NCI-H1417 treated with DMSO at 0.1 percent for 48 hours (cell line): ENCODE measurements around the gene CCNT2.
"Not testable (repeated sequence)": the region's sequence is repeated elsewhere in the genome, so short reads cannot be mapped to it uniquely, and the experiment has no call there.

Source experiments
- DNase-seq: peaks from one replicate; lab custom pipeline; 2025; lab: John Stamatoyannopoulos, UW

Gene CCNT2

DNA sequence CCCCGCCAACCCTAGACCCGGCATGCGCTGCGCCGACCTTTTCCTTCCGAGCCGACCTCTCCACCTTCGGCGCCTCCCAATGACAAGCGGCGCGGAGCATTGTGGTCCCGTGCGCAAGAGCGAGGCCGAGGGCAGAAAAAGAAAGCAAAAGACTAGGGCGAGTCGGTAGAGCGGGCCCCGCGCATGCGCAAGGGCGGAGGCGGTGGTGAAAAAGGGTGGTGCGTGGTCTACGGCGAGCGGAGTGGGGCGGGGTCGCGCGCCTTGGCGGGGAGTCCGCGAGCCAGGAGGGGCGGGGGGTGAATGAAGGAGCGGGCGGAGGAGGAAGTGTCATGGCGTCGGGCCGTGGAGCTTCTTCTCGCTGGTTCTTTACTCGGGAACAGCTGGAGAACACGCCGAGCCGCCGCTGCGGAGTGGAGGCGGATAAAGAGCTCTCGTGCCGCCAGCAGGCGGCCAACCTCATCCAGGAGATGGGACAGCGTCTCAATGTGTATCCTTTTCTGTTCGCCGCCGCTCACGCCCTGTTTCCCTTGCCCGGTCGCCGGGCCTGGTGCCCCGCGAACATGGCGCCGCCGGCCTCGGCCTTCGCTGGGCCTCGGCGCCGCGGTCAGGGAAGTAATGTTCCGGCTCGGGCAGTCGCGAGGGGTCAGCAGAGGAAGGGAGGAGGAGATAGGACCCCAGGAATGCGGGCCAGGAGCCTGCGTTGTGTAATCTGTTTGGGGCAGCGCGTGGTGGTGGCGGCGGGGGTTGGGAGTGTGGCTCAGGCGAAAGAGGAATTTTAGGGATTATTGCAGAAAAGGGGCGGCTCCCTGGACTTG, at the start of gene CCNT2:
Gene CCNT2 (plus strand): TSS at position 297 of the 815 bp plus-strand sequence. CDS start 33 bp downstream, at position 330.
- DNase-seq = peak; percentile 96

GRCh38 chr2:134869946-134870736, 48.5 kb upstream of the CCNT2 start:
- DNase-seq = no peak

GRCh38 chr2:134873152-134873551, 45.5 kb upstream of the CCNT2 start:
- no peak for DNase-seq

GRCh38 chr2:134875309-134875708, 43.3 kb upstream of the CCNT2 start:
- DNase-seq = no peak

DNA sequence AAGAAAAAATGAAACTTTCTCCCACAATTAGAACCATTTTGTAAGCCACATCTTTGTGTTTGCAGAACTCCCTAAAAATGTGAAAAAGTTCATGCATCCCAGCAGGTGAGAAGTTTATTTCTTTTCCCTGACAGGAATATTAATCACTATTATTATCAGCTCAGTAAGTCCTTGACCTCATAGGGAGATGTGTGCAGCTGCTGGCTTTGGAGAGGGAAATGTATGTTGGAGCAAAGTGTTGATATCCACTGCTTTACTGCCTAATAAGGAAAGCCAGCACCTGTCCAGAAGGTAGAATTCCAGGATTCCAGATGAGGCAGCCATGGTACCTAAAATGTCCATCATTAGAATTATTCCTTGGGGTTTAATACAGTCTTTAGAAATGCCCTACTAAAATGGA, 35.8 kb upstream of the CCNT2 start:
- DNase-seq = no peak

DNA sequence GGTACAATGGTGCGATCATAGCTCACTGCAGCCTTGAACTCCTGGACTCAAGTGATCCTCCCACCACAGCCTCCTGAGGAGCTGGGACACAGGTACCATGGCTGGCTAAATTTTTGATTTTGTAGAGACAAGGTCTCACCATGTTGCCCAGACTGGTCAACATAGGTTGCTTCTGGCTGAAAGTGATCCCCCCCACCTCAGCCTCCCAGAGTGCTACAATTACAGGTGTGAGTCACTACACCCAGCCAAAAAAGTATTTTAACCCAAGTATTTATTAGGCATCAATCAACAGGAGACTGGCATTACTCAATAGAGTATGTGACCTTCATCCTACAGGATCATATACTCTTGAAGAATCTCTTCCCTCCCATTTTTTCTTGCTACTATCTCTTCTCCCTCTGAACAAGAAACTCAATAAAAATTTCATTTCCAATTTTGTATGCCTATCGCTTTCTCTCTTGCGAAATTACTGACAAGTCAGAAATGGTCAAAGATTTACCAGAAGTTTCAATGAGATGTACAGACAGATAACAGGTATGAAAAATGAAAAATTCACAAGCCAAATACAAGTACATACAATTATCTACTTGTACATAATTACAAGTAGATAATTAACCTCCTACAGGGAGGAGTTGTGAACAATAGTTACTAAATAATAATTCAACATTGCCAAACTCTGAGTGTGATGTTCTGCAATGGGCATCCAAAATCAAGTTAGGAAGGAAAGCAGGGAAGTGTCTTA, 34.9 kb upstream of the CCNT2 start:
- no peak for DNase-seq

DNA sequence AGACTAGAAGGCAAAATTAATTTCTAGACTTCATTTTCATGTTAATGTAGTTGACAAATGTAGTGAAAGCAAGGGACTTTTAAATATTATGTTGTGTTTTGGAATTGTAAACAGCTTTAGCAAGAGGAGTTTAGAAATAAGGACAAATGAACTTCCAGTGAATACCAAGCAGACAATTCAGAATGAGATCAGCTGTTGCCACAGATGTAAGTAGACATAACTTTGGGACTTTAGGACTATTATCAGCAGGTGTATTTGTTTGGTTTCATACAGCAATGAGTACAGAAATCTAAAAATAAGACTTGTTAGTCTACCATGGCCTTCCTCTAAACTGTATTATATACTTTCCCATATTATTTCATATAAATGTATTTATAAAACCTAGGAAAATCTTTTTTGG, 34.2 kb upstream of the CCNT2 start:
- DNase-seq = no peak

DNA sequence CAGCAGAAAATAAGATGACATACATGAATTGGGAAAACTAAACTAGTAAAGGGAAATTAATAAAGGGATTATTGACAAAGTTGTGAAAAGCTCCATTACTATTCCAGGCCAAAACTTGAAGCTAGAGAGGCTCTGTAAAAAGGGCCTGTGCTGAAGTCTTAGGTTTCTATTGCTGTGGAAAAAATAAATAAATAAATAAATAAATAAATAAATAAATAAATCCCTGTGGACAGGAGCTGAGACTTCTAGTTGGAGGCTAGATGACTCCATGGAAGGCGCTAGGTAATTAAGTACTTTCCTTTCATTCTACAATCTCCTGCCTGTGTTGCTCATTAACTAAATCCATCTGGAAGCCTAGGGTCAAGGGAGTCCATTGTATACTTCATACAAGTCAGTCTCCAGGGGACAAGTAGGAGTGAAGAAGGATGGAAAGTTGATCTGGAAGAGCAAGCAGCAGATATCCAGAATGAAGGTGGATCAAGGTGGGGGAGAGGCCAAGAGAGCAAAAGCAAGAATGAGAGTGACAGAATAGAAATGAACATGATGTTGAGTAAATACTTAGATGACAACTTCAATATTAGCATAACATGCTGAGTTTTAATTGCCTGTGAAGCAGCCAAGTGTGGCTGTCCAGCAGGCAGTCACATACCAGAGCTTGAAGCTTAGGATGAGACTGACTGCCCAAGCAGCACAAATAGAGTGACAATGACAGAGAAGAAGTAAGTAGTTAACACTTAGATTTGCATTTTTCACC, 26.2 kb upstream of the CCNT2 start:
- no peak for DNase-seq

- DNase-seq = no peak
Observed at GRCh38 chr2:134897932-134898331, 20.7 kb upstream of the CCNT2 start.

DNA sequence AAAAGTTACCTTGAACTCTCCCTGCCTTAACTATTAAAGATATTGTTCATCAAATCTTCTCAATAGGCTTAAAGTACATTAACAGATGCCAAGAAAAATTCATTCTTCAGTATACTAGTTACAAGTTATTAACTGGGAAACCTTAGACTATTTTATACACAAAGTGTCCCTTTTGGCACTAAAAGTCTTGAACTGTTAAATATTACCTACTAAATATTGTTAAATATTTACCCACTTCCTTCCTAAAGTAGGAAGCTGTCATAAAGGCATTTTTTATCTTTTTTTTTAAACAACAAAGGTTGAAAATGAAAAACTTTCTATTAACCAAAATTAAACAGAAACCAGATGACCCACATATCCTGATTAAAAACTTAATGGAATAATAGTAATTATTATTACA, 19.4 kb upstream of the CCNT2 start:
- no peak for DNase-seq

- DNase-seq = no peak
Observed at GRCh38 chr2:134900151-134900550, 18.5 kb upstream of the CCNT2 start.

- not testable (repeated sequence) for DNase-seq
Observed at GRCh38 chr2:134903701-134904100, 14.9 kb upstream of the CCNT2 start.

GRCh38 chr2:134905168-134905567, 13.5 kb upstream of the CCNT2 start:
- DNase-seq = no peak

GRCh38 chr2:134906726-134907125, 11.9 kb upstream of the CCNT2 start:
- no peak for DNase-seq

- DNase-seq = not testable (repeated sequence)
Observed at GRCh38 chr2:134907441-134908116, 11.0 kb upstream of the CCNT2 start.

DNA sequence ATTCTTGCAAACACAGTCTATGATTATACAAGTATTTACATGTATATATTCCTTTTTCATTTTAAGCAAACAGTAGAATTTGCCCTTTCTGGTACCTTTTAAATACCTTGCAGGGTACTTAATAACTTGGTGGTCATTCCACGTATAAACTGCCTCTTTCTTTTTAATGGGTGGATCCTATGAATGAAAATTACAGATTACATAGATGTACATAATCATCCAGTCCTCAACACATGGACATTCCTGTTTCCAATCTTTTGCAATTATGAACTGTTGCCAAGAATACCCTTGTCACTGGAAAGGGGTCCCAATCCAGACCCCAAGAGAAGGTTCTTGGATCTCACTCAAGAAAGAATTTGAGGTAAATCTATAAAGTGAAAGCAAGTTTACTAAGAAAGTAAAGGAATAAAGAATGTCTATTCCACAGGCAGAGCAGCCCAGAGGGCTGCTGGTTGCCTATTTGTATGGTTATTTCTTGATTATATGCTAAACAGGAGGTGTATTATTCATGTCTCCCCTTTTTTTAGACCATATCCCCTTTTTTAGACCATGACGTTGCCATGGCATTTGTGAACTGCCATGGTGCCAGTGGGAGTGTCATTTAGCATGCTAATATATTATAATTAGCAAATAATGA, 7.7 kb upstream of the CCNT2 start:
- no peak for DNase-seq

GRCh38 chr2:134911400-134911785, 7.2 kb upstream of the CCNT2 start:
- DNase-seq = no peak

GRCh38 chr2:134912361-134912760, 6.3 kb upstream of the CCNT2 start:
- no peak for DNase-seq

DNA sequence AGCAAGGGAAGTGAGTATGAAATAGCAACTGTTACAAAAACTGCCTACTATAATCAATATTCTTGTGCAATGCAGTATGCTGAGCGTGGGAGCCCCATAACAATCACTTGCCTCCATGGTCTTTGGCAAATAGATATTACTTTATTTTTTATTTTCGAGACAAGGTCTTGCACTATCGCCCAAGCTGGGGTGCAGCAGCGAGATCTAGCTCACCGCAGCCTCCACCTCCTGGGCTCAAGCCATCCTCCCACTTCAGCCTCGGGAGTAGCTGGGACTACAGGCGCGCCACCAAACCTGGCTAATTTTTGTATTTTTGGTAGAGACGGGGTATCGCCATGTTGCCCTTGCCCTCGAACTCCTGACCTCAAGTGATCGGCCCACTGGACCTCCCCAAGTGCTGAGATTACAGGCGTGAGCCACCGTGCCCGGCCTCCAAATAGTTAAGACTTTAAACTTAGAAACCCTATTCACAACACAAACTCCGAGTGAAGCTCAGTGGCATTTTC, 1.2 kb upstream of the CCNT2 start:
- no peak for DNase-seq

DNA sequence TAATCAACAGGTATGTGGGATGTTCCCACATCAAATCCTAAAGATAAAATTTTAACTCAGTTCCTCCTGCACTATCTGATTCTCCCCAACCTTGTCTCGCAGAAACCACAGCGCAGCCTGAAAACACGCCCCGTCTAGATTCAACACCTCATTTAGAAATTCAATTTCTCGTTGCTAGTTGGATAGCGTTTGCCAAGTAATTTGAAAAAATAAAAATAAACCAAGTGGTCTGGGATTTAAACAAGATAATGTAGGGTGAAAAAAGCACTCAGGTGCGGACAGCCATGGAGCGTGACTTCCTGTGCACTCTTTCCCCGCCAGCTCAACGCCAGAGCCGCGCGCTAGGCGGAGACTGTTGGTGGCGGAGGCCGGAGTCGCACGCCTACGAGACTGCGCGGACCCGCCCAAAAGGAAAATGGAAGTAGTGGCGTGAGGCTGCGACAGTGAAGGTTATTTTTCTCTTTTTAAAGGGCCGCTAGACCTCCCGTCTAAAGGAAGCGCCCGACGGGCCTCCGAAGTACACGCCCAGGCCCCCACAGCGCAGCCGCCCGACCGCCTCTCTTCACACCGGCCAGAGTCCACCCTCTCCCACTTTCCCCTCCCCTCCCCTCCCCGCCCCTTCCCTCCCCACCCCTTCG, 615 bp upstream of the CCNT2 start:
- no peak for DNase-seq
